Activated CD4-positive, alpha-beta T cell treated with anti-CD3 and anti-CD28 coated beads, Interleukin-10, Interleukin-2, amounts not matched to agents 100 ng/mL and 50 ng/mL, durations not matched to agents 16 hours and 8 hours (primary cell): ENCODE measurements around the gene NQO2.
"Not testable (repeated sequence)": the region's sequence is repeated elsewhere in the genome, so short reads cannot be mapped to it uniquely, and the experiment has no call there.

Source experiments
- DNase-seq: peaks from one replicate; pipeline ENCODE4 v3.0.0-alpha.2; 2020

NQO2 gene

DNA sequence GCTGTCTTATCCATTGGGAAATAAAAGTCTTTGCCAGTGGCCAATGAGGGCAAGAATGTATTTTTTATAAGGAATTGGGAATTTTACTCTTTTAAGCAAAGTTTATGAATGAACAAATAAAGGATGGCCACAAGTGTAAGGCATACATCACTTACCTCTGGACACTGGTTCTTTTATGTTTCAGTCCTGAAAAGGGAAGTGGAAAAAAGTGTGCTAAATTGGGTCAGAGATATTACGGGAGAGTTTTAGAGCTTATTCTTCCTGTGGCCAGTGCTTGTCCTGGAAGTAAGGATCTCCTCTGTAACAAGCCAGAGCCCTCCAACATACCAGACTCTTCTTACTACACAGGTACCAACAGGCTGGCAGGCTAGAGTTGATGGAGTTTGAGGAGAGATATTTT lies 46.1 kb downstream of the NQO2 start:
- DNase-seq = no peak

DNA sequence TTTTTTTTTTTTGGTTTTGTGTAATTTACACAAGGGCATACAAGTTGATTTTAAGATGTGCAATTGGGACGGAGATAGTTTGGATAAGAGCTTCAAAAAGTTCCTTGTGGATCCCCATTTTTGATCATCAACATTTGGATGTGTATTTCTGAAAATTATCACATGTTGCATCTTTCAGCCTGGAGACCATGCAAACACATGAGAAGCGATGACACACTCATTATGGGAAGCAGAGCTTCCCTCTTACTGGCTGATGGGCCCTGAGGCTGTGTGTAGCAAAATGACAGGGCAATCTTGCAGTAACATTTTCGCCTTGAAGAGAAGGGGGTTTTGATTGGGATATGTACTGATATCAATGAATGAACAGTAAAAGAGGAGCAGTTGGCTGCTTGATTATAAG lies 46.6 kb downstream of the NQO2 start:
- DNase-seq = no peak

DNA sequence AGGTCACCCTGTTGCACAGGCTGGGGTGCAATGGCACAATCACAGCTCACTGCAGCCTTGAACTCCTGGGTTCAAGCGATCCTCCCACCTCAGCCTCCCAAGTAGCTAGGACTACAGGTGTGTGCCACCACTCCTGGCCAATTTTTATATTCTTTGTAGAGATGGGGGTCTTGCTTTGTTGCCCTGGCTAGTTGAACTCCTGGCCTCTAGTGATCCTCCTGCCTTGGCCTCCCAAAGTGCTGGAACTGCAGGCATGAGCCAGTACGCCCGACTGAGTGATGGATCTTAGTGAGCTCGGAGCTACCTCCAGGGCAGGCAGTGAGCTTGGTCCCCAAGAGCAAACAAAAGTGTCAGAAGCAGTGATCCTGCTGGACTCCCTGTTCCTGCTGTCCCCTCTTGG lies 48.3 kb downstream of the NQO2 start:
- DNase-seq = not testable (repeated sequence)

DNA sequence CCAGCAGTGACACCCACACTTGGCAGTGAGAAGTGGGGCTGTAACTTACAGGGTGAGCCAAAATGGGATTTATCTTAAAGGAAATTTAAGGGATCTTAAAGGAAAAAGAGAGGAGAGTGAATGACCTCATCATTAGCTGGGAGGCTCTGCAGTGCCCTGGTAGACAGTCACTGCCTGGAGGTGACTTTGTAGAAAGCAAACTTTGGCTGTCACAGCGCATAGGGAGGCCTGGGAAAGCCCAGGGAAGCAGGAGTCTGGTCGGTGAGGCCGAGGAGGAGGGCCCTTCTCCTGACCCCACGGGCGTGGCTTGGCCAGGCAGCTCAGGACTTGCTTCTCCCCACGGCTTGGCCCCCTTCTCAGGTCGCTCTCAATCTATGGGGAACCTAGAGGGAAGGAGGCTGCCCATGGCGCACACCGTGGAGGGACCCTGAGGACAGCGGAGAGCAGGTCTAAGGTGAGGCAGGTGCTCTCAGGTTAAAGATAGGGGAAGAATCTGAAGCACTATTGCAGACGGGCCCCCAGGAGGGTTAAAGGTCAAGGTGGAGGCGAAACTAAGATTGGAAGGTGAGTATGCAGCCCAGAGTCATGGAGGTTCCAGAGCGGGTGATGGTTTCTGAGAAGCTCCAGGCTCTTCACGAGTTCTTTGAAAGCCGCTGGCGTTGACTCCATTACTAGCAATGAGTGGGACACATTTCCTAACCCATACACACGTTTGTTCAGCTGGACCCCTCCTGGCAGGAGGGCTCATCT lies 53.0 kb downstream of the NQO2 start:
- no peak for DNase-seq

DNA sequence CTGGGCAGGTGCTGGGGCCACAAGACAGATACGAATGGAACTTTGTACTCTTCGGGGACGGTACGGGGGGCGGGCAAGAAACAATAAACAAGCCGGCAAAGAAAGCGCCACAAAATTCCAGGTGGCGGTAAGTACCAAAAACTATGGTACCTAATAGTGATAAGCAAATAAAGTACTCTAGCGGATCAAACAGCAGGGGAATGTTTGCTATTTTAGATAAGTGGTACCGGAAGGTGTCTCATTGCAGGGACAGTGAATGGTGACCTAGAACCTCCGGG lies 53.5 kb downstream of the NQO2 start:
- no peak for DNase-seq

DNA sequence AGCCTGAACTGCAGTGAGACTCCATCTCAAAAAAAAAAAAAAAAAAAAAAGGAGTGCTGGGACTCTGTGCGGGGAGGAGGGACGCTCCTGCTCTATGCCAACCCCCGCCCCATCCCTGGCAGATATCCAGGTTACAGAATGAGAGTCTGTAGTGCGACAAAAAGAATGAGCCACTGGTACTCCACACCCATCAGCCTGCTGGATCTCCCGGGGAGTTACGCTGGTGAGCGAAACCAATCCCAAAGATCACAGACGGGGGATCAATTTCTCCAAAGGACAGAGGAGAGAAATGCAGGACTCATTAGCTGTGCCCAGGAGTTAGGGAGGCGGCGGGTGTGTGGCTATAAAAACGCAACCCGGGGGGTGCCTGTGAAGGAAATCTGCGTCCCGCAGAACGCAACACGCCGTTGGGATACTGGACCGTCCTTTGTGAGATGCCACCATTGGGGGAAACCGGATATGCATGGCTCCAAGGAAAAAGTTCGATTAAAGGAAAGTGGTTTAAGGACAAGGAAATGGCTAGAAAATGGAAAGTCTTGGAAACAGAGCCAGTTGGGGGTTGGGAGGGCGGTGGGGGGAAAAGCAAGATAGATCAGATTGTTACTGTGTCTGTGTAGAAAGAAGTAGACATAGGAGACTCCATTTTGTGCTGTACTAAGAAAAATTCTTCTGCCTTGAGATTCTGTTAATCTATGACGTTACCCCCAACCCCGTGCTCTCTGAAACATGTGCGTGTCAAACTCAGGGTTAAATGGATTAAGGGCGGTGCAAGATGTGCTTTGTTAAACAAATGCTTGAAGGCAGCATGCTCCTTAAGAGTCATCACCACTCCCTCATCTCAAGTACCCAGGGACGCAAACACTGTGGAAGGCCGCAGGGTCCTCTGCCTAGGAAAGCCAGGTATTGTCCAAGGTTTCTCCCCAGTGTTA lies 54.8 kb downstream of the NQO2 start:
- DNase-seq = not testable (repeated sequence)

DNA sequence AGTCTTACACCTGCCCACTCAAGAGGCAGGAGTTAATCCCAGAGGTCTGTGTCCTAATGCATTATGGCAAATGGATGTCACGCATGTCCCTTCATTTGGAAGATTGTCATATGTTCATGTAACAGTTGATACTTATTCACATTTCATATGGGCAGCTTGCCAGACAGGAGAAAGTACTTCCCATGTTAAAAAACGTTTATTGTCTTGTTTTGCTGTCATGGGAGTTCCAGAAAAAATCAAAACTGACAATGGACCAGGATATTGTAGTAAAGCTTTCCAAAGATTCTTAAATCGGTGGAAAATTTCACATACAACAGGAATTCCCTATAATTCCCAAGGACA lies 55.4 kb downstream of the NQO2 start:
- not testable (repeated sequence) for DNase-seq

DNA sequence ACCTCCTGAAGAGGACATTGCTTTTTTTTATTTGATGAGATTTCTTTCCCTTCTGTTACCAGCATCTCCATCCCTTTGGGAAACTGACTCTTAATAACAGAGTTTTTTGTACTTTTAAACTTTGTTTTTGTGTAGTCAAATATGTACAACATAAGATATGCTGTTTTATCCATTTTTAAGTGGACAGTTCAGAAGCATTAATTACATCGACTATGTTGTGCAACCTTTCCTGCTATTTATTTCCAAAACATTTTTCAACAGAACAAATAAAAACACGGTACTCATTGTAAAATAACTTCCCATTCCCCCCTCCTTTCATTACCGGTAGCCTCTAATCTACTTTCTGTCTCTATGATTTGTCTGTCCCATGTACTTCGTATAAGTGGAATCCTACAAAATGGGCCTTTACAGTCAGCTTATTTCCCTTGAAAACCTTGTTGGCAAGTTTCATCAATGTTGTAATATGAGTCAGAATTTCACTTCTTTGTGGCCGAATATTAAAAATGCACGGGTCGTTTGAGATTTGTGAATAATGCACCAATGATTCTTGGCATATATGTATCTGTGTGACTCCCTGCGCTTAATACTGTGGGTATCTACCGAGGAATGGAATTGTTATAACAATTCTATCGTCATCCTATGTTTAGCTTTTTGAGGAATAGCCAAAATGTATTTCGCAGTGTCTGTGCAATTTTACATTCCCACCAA lies 57.5 kb downstream of the NQO2 start:
- no peak for DNase-seq

DNA sequence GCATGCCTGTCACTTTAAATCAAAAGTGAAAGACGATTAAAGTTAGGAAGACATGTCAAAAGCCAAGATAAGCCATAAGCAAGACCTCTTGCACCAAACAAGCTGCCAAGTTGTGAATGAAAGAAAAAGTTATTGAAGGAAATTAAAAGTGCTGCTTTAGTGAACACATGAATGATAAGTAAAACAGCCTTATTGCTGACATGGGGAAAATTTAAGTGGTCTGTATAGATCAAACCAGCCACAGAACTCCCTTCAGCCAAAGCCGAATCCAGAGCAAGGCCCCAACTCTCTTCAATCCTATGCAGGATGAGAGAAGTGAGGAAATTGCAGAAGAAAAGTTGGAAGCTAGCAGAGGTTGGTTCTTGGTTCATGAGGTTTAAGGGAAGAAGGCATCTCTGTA lies 59.3 kb downstream of the NQO2 start:
- no peak for DNase-seq

DNA sequence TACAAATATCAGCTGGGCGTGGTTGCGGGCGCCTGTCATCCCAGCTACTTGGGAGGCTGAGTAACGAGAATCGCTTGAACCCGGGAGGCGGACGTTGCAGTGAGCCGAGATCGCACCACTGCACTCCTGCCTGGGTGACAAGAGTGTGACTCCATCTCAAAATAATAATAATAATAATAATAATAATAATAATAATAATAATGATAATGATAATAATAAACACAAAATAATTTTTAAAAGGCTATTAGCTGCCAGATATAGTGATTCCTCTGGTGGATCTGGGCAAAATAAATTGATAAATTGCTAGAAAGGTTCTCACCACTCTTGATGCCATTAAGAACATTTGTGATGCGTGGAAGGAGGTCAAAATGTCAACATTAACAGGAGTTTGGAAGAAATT lies 60.4 kb downstream of the NQO2 start:
- DNase-seq = not testable (repeated sequence)

DNA sequence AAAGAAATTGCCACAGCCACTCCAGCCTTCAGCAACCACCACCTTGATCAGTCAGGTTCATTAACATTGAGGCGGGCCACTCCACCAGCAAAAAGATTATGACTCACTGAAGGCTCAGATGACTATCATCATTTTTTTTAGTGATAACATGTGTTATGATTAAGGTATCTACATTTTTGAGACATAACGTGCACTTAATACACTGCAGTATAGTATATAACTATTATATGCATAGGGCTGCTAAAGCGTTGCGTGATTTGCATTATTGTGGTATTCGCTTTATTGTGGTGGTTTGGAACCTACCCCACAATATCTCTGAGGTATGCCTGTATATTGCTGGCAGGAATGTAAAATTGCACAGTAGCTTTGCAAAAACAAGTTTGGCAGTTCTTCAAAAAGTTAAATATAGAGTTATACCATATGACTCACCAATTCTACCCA lies 61.8 kb downstream of the NQO2 start:
- peak; percentile 43 for DNase-seq

DNA sequence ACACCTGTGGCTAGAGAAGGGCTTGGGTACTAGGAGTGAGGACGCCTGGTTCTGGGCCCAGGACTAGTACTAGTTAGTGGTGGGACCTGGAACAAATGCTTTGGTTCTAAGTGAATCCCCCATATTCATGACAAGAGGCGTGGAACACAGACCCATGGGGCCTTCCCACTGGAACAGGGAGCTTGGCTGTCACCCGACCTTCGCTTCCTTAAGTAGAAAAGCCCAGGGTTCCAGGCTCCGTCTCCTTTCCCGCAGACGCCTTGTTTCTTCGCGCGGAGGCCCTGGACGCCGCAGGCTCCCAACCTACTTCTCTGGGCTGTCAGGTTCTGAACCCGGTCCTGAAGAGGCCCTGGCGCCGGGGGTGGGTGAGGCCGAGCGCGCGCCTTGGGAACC lies 63.6 kb downstream of the NQO2 start:
- not testable (repeated sequence) for DNase-seq

DNA sequence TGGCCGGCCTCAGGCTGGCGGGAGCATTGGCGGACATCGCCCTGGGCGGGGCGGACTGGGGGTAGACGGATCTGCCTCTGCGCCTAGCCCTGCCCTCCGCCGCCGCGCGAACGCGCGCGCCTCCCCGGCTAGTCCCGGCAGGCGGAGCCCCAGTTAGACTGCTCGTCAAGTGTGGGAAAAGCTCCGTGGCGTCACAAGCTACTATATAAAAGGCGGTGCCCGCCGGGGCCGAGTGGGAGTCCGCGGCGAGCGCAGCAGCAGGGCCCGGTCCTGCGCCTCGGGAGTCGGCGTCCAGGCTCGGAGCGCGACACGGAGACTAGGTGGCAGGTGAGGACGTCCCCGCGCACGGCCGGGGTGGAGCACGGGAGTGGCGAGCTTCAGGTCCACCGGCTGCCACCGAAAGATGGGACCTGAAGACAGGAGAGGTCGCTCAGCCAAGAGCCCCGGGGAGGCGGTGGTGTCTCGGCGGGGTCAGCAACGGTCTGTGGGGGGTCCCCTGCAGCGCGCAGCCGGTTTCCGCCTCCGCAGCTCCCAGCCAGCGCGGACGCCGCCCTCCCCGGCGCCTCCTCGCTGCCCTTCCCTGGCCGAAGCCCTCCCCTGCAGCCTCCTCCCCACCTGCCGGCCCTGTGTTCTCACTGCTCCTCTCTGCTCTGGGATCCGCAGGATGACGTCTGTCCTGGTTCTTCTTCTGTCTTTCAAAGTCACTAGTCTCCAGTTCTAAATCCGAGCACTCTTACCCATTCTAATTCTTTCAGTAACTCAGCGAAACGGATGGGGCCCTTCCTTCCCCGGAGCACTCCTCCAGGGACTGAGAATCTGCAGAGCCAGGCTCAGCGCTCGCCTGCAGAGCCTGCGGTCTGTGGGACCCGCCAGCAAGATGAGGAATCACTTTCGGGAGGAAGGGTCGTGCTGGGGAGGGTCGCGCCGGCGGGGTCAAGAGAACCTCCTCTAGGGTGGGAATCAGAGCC lies 64.3 kb downstream of the NQO2 start:
- DNase-seq = peak; percentile 96

DNA sequence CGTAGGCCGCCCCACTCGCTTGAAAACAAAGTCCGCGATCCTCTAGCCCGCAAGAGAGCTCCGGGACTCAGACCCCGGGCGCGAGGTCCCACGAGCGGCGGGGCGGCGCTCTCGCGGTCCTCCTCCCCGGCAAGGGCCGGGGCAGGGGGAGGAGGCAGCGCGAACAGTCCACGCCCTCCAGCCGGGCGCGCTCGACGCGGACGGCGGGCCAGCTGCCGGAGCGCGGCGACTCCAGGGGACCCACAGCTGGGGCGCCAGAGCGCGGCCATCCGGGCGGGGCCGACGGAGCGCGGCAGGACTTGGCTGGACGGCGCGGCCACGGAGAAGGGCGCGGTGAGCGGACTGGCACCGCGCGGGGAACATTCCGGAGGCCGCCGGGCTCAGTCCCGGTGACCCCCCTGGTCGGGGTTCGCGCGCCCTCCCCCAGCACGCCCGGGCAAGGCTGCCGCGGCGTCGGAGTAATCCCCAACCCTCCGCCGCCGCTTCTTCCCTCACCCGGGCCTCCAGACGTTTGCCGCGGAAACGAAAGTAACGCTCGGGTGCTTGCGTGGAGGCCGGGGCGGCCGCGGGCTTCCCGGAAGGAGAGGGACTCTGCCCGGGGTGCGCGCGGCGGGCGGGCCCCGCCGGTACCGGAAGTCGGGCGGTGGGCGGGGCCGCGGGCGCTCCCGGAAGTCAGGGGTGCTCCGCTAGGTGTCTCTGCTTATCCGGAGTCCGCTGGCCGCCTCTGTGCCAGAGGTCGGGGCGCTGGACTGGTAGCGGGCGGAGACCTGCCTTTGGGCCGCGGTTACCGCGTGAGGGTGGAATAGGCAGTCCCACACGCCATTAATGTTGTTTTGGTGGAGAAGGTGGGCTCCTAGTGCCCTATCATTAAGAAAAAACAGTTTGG lies 68.9 kb downstream of the NQO2 start, which contains the start of gene RIPK1:
Gene RIPK1 (plus strand): TSS at position 166 of the 886 bp plus-strand sequence. CDS start 8,330 bp downstream, outside the sequence.
- peak; percentile 97 for DNase-seq
